NCI-H510A (cell line): ENCODE data around the gene OR5F1.

Experiments used
- DNase-seq: peaks from one replicate; lab custom pipeline; 2025; lab: John Stamatoyannopoulos, UW

The OR5F1 gene

DNA sequence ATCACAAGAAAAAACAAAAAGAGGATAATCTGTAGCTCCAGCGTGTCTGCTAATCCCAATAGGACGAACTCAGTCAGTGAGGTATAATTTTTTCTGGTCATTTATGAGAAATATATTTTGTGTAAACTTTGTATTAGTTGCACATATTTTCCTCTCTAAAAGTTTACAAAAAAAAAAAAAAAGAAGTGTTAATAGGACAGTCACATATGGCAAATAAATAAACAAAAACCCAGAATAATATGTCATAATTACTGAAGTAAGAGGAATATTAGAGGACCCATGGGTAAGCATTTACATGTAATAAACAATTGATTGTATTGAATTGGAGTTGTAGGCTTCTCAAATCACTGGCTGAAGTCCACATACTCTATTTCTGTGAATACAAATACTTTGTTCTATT is at the start of gene OR5F1:
TSS of gene OR5F1 (minus strand) at position 101 of the 400 bp plus-strand sequence. CDS start at position 101, 0 bp downstream.
- no peak for DNase-seq

DNA sequence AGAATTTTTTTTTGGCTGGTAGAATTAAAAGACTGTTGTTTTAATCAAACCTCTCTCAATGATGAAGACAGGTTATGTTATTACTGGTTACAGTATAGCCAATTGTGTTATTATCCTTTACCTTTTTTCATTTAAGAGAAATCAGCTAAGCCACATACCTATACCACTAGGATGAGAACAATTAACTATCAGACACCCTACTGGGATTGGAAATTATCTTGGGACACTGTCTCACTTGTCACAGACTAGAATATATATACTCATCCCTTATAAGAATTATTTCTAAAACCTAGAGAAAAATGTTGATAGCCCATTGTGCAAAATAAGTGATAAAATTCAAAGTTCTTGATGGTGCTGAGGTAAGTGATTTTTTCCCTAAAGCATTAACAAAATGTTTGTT is 32.9 kb upstream of the OR5F1 start, which contains the start of gene OR5AS1:
TSS of gene OR5AS1 (plus strand) at position 301 of the 400 bp plus-strand sequence. CDS start 2,765 bp downstream, outside the sequence.
- DNase-seq: no peak

DNA sequence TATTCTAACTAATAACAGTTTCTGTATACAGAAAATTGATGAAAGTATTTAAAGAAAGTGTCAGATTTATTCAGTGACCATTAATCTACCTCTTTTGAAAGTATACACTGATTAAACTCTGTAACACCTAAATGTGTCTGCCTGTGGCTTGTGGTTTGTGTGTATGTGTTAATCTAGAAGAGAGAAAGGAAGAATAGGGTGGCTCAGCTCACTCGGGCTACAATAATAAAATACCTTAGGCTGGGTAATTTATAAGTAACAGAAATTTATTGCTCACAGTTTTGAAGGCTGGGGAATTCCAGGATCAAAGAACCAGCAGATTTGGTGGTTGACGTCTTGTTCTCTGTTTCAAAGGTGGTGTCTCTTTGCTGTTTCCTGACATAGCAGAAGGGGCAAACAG is 19.4 kb upstream of the OR5F1 start:
- DNase-seq: no peak

DNA sequence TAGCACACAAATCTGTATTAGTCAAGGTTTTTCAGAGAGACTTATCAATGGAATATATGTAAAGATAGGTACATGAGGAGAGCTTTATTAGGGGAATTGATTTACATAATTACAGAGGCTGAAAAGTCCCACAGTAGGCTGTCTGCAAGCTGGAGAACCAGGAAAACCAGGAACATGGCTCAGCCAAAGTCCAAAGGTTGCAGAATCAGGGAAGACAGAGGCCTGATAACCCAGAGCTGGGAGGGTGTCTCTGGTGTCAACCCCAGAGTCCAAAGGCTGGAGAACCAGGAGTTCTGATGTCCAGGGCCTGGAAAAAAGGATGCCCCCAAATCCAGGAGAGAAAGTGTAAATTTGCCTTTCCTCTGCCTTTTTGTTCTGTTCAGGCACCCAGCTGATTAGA is 16.3 kb upstream of the OR5F1 start:
- DNase-seq: no peak

DNA sequence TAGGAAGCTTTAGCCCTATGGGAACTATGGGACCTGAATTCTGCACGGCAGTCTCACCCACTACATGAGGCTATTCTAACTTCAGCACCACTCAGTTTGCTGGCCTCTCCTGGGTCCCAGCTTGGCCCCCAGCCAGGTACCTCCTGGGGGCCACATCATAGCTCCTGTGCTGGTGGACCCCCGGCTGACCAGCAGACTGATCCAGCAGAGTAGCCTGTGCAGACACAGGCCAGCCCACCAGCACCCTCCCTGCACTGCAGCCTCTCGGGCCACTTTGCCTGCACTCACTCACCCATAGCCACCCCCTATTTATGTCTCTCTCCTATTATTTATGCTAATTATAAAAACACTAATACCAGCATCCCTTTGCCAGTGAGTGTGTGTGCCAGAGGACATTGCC is 23.5 kb downstream of the OR5F1 start:
- DNase-seq: no peak

DNA sequence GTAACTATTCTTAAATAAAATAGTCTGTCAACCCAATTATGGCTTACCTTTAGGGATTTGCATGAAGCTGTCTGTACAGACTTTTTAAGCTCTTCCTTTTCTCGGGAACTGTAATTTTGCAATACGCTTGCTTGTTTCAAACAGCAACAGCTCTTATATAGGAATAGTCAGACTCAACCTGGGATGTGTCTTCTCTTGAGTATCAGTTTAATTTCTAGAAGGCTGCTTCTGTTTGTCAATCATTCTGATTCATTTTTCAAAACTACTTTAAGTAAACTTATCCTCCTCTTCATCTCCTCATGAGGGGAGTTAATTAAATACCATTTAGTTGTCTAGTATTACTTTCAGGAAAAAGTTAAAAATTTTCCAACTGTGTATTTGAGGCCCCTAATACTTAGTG is 24.6 kb downstream of the OR5F1 start, which contains the start of gene OR10AG1:
TSS of gene OR10AG1 (minus strand) at position 101 of the 400 bp plus-strand sequence. CDS start at position 63, 38 bp downstream.
- no peak for DNase-seq

DNA sequence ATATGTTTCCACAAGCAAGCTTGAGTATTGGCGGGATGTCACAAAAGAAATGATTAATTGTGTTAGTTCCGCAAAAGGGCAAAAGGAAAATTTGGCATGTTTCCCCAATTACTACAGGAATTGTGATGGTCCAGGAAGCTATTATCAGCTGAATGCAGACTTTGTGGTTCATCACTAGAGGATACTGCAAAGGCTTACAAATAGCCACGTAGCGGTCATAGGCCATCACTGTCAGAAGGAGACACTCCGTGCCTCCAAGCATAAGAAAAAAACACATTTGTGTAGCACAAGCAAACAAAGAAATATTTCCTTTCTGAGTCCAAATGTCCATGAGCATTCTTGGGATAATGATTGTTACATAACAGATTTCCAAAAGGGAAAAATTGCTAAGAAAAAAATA is 26.5 kb downstream of the OR5F1 start:
- DNase-seq: no peak

DNA sequence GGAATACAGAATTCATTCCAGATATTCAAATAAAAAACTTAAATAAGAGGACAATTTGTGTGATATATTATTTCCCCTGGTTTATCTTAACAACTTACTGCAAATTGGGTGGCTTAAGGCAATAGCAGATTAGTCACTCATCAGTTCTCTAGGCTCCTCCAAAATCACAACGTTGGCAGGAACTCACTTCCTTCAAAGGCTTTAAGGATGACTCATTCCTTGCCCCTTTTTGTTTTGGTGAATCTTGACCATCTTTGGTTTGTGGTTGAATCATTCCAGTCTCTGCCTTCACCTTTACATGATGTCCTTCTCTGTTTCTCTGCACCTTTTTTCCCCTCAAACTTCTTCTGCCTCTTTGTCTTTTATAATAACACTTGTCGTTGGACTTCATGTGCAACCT is 28.0 kb downstream of the OR5F1 start:
- DNase-seq: no peak

DNA sequence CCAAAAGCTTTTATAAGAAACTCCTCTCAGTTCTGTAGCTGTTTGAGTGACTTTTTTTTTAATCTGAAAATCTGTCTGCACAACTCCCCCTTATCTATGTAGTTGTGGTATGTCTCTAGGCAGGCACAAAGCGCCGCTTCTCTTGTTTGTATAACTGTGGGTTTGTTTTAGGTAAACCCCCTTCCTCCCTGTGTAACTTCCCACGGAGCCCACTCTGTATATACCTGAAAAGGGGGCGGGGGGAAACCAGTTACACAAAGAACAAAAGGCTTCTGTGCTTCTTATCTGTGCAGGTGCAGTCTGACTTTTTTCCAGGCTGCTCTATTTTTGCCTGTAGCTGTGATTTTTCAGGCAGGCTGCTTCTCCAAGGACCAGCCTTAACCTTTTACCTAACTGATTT is 37.9 kb downstream of the OR5F1 start:
- DNase-seq: no peak

DNA sequence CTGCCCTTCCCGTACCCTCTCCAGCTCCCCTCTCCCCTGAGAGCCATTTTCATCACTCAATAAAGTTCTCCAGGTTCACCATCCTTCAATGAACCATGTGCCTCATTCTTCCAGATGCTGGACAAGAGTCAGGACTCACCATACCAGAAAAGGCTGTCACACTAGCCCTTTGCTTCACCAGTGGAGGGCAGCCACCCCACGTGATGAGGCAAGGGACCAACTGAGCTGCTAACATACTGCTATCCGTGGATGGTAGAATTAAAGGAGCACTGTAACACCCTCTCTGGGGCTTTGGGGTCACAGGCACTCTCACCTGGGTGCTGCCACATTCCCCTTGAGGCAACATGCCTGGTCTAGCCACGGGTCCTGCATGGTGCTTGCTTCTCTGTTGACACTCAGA is 45.1 kb downstream of the OR5F1 start:
- DNase-seq: no peak
